GM19467 (cell line): Measurements from ENCODE around the gene HOXC13.

Source experiments
- ATAC-seq: cut with Tn5 transposase; IDR thresholded peaks from one replicate; pipeline ENCODE4 v1.9.1; 2021; ENCODE audit warnings: mild to moderate bottlenecking, moderate library complexity; ENCODE audit not compliant: unreplicated experiment

The HOXC13 gene

GRCh38 chr12:53992377-53992889, 53.8 kb downstream of the HOXC13 start:
- no peak for ATAC-seq

- no peak for ATAC-seq
Observed at GRCh38 chr12:53993162-53994008, 54.8 kb downstream of the HOXC13 start.

GRCh38 chr12:53994009-53994263, 55.3 kb downstream of the HOXC13 start:
- no peak for ATAC-seq

GRCh38 chr12:53994264-53995001, 55.8 kb downstream of the HOXC13 start:
- no peak for ATAC-seq

- ATAC-seq: no peak
Observed at GRCh38 chr12:53995002-53995377, 56.4 kb downstream of the HOXC13 start.

- no peak for ATAC-seq
Observed at GRCh38 chr12:53995378-53996239, 57.0 kb downstream of the HOXC13 start.
